Coronary artery (tissue), 2 donors: Measurements from ENCODE around the gene NPBWR2.

Experiments used
- DNase-seq: peaks from one replicate; pipeline ENCODE4 v3.0.0-alpha.2; 2017; ENCODE audit warnings: low spot score
- H3K27ac ChIP-seq, 2 donors: fragments of 200-600 bp; sonication (generic); one replicate each; pipeline ENCODE4 v1.5.1; 2016 to 2019
- H3K4me3 ChIP-seq: fragments of 200-600 bp; sonication (generic); 2 replicates; pipeline ENCODE4 v1.5.1; 2016; ENCODE audit warnings: mild to moderate bottlenecking, moderate library complexity
- TF ChIP-seq, protein P1 (sequence below): fragments of 200-600 bp; sonication (generic); IDR thresholded peaks from one replicate; pipeline ENCODE4 v1.5.1; 2019; ENCODE audit warnings: antibody characterized with exemption

NPBWR2 gene

DNA sequence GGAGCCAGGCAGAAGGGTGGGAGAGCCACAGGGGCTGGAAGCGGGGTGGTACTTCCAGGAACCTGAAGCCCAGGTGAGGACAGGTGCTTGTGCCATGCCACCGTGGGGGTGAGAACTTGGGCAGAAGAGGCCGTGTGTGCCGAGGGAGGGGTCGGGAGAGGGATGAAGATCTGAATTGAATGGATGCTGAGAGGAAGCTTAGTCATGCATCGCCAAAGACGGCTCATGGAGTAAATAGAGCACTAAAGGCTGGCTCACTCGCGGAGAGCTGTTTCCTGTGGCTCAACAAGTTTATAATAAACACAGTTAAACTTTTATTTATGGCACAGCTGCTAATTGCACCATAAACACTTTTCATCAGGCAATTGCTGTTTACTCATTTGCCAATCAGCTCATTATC lies 35.2 kb upstream of the NPBWR2 start:
- Histone ChIP-seq H3K4me3 (no peak overlapping the region), H3K27ac (no peak overlapping the region)
- TF ChIP-seq, protein P1, sequence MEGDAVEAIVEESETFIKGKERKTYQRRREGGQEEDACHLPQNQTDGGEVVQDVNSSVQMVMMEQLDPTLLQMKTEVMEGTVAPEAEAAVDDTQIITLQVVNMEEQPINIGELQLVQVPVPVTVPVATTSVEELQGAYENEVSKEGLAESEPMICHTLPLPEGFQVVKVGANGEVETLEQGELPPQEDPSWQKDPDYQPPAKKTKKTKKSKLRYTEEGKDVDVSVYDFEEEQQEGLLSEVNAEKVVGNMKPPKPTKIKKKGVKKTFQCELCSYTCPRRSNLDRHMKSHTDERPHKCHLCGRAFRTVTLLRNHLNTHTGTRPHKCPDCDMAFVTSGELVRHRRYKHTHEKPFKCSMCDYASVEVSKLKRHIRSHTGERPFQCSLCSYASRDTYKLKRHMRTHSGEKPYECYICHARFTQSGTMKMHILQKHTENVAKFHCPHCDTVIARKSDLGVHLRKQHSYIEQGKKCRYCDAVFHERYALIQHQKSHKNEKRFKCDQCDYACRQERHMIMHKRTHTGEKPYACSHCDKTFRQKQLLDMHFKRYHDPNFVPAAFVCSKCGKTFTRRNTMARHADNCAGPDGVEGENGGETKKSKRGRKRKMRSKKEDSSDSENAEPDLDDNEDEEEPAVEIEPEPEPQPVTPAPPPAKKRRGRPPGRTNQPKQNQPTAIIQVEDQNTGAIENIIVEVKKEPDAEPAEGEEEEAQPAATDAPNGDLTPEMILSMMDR = no peak
- DNase-seq = no peak

DNA sequence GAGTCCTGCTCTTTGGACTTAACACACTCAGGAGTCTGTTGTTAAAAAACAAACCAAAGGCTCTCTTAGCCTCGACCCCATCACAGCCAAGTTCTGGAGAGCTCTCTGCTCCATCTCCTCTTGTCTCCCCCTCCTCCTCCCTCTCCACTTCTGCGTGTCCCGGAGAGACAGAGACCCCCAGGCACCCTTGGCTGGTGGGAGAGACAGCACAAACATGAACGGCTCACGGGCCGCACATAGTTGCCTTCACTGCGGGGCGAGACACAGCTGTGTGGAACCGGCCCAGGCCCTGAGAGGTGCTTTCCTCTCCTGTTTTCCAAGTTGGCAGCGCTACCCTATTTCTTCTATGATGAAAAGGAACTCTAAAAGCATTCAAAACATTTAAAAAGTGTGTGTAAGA lies 33.6 kb upstream of the NPBWR2 start:
- H3K27ac ChIP-seq = no peak overlapping the region
- TF ChIP-seq, protein P1 = no peak
- DNase-seq = no peak

DNA sequence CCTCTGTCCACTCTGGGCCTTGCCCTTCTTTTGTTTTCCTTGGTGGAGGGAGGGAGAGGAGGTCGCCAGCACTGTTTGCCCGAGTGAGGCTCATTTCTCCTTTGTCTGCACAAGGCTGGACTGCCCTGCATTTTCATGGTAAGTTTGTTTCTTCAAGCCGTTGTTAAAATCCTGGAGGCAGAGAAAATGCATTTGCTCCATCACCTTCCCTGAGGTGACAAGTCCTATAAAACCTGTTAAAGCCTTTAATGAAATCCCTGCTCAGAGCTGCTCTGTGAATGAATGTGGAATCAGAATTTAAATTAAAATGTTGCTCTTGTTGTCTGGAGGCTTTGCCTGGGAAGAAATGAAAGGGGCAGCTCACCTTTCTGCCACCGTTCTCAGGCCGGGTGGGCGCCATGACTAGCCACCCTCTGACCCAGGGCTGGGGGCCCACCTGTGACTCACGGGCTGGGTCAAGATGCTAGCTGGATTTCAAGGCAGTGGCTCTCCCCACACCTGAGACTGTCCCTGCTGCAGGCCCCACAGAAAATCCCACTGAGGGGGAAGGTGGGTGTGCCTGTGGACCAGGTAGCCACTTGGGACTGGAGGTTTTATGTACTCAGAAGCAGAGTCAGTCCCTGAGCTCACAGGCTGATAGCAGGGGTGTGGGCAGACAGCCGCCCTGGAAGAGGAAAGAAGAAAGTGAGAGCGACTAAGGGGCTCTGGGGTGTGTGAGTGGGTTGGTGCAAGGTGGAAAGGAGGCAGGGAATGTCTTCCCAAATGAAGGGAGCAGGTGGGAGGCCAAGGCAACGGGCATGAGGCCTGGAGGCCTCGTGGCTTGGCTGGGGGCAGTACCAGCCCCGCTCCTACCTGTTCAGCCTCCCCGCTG lies 32.9 kb upstream of the NPBWR2 start:
- DNase-seq = no peak
- TF ChIP-seq, protein P1 = no peak
- H3K4me3 ChIP-seq = no peak overlapping the region
- no peak overlapping the region for H3K27ac ChIP-seq

More for the DNA sequence above, 33.6 kb upstream of the NPBWR2 start:
- no peak overlapping the region for H3K4me3 ChIP-seq

DNA sequence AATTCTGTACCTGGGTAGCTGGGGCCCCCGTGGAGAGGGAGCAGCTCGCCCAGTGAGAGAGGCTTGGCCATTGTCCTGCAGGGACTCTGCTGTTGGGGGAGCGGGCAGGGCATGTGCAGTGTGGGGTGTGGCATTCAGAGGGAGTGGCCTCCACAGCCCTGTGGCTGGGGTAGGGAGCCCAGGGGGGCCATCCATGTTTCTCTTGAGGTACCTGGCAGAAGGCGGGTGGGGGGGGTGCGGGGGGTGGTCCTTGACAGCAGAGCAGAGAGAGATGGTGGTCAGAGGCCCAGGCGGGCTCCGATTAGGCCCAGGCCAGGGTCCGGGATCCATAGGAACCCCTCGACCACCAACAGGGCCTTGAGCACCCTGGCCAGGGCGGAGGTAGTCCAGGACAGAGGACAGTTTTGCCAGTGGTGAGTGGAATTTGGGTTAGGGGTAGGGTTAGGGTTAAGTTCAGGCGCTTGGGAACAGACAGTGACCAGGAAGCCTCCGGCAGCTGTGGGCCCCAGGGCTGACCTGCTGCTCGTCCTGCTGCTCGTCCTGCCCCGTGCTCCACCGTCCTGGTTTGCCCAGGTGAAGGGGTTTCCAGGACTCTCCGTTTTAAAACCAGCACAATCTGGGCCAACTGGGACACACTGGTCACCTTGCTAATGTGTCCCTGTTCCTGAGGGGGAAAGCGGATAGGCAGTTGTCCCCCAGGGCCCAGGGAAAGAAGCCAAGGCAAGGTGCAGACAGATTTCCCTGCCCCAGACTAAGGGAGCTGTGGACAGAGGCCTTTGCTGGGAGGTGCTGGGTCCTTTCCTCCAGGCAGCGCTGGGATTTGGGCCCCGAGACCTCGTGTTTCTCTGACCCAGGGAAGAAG lies 32.1 kb upstream of the NPBWR2 start:
- DNase-seq = no peak
- TF ChIP-seq, protein P1 = no peak
- no peak overlapping the region for H3K27ac ChIP-seq
- H3K4me3 ChIP-seq = no peak overlapping the region

DNA sequence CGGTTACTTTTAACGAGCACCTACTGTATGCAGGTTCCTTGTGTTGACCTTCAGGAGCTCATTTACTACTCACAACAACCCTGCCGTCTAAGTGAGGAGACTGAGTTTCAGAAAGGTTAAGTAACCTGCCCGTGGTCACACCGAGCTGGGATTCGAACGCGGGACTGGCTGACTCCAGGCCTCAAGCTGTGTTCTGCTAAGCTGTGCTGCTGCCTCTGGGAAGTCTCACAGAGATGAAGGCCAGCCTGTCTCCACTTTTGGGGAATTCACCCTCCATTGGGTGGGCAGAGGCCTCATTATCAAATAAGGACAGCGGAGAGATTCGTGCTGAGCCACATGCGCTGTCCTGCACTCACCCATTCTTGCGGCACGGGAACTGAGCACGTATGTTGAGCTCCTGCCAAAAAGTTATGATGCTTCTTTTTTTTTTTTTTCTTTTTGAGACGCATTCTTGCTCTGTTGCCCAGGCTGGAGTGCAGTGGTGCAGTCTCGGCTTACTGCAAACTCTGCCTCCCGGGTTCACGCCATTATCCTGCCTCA lies 31.0 kb upstream of the NPBWR2 start:
- TF ChIP-seq, protein P1 = no peak
- Histone ChIP-seq H3K27ac (no peak overlapping the region), H3K4me3 (no peak overlapping the region)
- DNase-seq = no peak

DNA sequence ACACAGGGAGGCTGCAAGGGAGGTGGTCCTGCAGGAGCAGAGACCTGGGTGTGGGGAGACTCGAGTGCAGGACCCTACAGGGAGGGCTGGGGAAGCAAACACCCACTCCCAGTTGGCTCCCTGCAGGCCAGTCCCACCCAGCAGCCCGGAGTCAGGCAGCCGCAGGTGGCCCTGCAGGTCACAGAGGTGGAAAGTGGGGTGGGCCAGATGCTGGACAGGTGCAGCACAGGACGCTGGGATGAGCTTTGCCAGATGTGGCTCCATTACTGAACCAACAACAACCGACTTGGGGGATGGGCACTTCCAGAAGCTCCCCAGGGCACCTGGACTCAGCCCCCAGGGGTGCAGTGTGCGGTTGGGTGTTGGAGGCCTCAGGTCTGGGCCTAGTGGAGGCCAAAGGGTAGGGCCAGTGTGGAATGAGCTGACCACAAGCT lies 30.2 kb upstream of the NPBWR2 start:
- H3K4me3 ChIP-seq = no peak overlapping the region
- no peak for DNase-seq
- TF ChIP-seq, protein P1 = no peak
- H3K27ac ChIP-seq = no peak overlapping the region
